Glomerular endothelial cell (primary cell): ENCODE results near the gene TIGAR. TPM values are rescaled to one million over a fixed set of nuclear protein-coding genes. Genes with fewer than 3 reads are reported as not detected.

Experiments
- DNase-seq: peaks from one replicate; pipeline ENCODE4 v3.0.0-alpha.2; 2011; ENCODE audit warnings: low read depth, low spot score; ENCODE audit errors: extremely low read depth
- total RNA-seq: library from RNA; depleted of rRNA; stranded (reverse); fragments of >200 nt; gene quantifications from 2 replicates; pipeline ENCODE4 v1.2.3, GENCODE V29; 2015

TIGAR gene
- total RNA-seq, 1 donor from 2014 or later: 20.3 TPM

DNA sequence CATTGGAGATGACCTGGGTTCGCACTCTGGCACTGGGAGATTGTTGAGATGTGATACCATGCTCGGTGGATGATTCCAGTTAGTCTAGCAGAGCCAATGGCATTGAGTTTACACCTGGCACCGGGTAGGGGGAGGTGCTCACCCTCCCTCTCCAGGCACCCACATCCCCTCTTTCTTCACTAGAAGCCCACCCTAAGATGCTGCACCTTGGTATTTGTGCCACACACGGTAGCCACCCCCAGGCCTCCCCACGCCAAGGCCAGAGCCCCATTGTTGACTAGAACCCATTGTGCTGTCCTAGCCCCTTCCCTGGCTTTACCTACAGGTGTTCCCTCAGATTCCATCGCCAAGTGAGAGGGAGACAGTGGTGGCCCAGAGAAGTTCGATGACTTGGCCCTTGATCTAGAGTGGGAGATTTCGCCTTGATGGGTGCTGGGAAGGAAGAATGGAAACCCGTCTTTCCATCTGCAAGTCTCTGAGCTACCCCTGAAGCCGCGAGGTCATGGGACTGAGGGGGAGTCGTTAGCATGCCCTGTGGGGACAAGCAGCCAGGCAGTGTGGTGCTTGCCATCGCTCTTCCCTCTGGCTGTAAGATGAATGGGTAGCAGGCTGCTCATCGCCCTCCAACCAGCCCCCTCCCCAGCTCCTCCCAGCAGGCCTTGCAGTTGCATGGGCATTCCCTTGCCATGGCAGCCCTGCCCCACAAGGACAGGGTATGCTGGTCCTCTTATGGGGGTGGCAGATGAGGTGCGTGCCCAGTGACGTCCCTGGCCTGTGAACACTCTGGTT, 38.7 kb upstream of the TIGAR start:
- no peak for DNase-seq

GRCh38 chr12:4282892-4283511, 38.0 kb upstream of the TIGAR start:
- DNase-seq: no peak

DNA sequence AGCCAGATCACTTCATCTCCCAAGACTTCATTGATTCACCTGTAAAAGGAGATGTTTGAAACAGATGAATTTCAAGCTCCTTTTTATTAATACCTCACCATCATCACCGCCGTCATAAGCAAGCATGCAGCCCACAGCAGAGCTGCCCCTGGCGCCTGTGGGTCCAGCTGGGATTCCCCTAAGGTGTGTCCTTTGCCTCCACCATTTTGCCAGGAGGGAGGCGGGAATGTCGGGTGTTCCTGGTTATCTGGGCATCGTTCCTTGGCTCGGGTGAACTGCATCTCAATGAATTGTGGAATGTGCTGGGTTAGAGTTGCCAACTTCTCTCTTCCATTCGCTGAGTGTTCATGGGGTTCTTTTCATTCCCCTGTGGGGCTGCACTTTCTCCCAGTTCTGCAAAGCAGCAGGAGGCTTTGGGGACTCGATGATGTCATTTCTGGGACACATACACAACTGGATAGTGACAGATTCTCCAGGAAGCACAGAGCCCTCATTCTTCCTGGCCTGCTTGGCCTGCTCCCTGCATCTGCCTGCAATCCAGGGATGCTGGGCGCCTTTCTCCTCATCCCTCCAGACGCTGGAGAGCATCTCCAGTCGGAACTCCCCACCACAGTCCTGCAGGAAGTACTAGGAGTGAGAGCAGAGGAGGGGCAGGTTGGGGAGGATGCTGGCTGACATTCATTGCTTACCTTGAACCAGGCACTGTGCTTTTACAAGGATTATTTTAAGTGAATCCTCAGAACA, 37.3 kb upstream of the TIGAR start:
- no peak for DNase-seq

DNA sequence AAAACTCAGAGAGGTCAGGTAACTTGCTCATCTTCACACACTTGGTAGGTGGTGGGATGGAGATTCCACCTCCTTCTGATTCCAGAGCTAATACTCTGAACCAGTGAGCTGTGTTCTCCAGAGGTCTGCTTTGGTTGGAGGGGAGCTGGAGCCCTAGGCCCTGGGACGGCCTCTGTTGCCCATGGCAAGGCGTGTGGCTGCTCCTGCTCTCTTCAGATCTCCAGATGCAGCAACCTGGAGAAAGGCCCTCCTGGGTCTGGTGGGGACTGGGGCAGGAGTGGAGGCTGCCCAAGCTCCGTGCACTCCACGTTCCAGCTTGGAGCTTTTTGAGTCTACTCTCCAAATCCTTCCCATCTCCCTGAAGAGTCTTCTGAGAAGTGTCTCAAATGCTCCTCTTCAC, 36.7 kb upstream of the TIGAR start:
- no peak for DNase-seq

DNA sequence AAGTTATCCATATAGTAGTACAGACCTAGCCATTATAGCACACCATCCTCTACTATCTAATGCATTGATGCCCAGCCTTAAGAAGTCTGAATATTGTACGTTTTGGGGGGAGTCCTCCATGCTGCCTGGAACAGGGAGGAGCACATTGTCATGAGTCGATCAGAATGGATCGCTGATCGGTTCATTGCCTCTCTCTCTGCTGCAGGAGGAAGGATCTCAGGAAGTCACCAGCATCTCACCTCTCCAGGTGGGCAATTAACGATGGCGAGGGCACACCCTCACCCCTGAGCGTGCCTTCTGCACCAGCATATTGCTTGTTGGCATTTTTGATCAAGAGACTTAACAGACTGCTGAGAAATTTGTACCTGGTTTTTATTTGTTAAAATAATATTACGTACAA, 35.9 kb upstream of the TIGAR start:
- no peak for DNase-seq

- DNase-seq: no peak
Measured at GRCh38 chr12:4286228-4286627, 34.8 kb upstream of the TIGAR start.

DNA sequence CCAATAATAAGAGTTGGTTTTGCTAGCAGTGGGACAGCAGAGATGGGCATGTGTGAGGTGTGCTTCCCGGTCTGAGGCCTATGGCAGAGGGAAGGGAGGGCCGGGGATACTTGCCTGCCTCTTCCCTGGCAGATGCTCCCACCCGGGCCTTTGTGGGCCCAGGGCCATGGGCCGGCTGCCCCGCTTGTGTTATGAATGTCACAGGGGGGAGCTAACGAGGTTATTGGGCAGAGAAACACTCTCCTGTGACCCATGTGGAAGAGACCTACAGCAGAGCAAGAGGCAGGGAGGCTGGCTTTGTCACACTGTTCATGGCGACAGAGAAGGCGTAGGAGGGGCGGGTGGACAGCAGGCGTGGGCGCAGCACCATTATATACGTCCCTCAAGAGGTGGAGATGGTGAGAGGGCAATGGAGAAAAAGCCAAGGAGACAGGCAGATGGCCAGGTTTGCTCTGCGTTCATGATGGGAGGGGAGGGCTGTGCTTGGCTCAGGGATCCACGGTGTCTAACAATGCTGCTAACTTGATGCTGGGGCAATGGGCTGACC, 34.2 kb upstream of the TIGAR start:
- DNase-seq: no peak

DNA sequence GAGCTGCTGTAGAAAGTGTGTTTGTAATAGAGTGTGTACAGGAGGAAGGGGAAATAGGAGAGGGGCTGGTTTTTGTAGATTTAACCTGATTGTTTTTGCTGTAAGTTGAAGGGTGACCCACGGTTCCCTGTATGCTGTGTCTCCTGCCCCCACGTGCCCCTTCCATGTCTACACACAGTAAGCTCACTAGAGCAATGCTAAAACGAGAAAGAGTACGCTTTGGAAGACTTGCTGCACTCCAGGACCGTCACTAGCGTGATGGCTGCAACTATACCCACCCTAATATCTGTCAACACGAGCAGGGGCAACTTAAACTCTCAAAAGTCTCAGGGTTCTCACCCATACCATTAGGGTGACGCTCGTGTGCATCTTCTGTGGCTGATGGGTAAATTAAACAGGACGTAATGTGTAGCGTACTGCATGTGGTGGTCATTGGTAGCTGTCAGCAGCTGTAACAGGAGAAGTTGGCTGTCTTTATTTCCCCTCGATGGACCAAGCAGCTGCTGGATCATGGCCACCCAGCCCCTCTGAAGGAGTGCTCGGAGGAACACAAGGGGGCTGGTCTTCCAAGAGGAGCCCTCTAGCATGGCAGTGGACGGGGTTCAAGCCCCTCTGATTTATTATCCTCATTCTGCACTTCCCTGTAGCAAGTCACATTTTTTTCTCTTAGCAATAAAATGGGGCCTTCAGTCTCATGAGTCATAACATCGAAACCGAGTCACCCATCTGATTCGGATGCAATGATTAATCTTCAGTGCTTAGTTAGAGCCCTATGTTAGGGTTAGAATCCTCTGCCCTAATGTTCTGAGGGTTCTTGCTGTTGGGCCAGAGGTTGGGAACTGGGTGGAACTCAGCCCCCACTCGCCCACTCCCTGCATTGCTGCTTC, 33.4 kb upstream of the TIGAR start:
- no peak for DNase-seq

- DNase-seq: no peak
Measured at GRCh38 chr12:4288296-4289131, 32.5 kb upstream of the TIGAR start.

DNA sequence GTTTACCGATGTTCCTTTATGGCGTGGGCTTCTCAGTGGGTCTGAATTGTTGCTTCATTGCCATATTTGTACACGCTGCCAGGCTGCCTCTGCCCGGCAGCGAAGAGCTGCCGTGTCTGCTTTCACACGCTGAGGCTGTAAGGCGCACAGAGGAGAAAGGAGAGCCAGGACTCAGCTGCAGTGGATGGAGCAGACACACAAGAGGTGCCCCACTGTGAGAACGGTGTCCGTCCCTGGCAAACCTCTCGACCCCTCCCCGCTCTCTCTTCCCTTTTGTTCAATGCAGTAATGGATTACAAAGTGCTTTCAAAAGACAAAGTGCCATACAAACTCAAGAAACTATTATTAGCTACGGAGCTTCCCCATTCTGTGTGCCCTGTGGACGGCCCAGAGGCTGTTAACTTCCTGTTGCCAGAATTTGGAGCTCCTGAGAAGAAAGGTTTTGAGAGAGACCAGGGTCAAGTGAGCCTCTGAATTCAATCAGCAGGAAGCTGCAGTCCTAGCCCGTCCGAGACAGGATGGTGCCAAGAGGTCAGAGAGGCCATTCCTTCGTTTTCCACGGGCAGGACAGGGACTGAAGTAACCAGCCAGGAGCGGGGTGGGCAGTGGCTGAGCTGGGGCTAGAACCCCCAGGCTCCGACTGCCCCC, 31.7 kb upstream of the TIGAR start:
- no peak for DNase-seq

GRCh38 chr12:4289998-4290790, 30.8 kb upstream of the TIGAR start:
- DNase-seq: no peak

DNA sequence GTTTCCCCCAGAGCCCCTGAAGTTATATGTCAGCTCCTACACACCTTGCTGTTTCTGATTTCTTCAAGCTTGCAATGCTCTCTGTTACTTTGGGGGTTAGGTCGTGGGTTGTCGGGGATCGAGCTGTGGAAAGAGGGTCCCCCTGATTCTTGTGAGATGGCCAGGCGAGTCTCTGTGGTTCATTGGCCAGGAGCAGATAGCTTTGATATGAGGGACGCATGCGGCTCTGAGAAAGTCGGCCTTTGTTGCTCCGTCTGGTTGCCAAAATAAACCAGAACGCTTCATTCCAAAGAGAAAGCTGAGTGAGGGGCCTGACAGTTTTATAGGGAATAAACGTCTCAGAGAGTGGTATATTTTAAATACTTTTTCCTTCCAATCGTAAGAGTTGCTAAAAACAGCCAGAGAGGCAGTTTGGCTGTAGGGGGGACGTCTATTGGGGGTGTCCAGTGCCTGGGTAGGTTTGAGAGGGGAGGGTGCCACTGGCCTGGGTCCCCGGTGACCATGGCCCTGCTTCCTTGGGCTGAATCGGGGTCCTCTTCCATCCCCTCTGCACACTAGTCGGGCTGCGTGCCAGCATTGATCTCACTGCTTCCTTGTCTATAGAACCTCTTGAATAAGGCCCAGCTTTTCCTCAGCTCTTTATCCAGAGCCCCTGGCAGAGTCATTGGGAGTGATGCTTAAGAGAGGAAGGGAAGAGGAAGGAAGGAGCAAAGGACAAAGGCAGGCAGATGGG, 28.5 kb upstream of the TIGAR start:
- no peak for DNase-seq

DNA sequence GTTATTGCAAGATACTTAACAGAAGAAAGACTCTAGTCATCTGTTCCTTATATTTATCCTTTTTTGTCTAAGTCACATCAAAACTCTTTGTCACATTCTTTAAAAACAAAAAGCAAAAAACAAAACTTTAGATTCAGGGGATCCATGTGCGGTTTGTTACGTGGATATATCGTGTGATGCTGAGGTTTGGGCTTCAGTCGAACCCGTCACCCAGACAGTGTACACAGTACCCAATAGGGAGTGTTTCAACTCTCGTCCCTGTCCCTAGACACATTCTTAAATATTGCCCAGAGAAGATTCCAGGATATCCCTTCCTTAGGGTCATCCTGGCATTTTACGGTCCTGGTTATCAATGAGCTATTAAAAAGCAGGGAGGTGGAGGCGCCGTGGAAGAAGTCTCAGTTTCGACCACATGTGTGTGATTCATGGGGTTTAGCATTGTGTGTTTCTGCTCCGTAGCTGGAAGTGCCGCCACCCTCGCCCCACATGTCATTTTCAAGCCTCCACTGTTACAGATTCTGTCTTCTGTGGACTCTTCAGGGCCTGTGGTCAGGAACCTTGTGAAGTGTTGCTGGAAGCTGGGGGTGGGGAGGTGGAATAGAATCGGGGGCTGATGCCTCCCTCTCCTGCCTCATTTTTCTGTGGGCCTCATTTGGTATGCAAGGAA, 27.6 kb upstream of the TIGAR start:
- no peak for DNase-seq

DNA sequence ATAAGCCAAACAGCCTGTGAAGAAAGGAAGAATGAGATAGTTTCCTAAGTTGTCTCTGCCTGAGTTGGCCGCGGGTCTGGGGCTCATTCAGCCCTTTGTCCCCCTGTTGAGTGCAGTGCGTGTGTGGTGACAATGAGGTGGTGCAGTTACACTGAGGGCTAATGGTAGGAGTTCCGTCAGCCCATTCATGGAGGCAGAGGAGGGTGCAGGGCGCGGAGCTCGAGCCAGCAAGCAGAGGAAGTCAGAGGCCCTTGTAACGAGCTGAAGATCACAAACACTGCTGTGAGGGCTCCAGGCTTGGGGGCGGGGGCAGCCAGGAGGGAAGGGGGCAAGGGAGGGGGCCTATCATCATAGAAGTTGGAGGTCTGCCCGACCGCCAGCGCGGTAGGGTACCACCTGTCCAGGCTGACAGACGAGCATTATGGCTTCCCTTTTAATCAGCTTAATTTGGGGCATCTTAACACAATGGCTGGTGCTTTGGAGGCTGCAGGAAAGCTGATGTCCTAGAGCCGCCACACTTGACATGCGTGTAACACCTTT, 27.0 kb upstream of the TIGAR start:
- DNase-seq: no peak

- no peak for DNase-seq
Measured at GRCh38 chr12:4296751-4297150, 24.3 kb upstream of the TIGAR start.

- DNase-seq: no peak
Measured at GRCh38 chr12:4297617-4298016, 23.4 kb upstream of the TIGAR start.

- no peak for DNase-seq
Measured at GRCh38 chr12:4300883-4301282, 20.1 kb upstream of the TIGAR start.
